Stomach smooth muscle (tissue), 2 donors: Measurements from ENCODE around the gene TULP1.
"Not testable (repeated sequence)": the region's sequence is repeated elsewhere in the genome, so short reads cannot be mapped to it uniquely, and the experiment has no call there.

Experiments used
- H3K27ac ChIP-seq: one replicate; pipeline ENCODE4 v1.7.0; 2013; ENCODE audit warnings: mild to moderate bottlenecking, low read length, inconsistent platforms
- H3K27me3 ChIP-seq, 2 donors: one replicate each; pipeline ENCODE4 v1.7.0; 2013; ENCODE audit warnings: low read length in 2 of 2; ENCODE audit not compliant: insufficient read depth in 2 of 2, control insufficient read depth in 1 of 2
- H3K36me3 ChIP-seq, 2 donors: one replicate each; pipeline ENCODE4 v1.7.0; 2013; ENCODE audit warnings: low read length in 2 of 2; ENCODE audit not compliant: control insufficient read depth in 2 of 2, insufficient read depth in 2 of 2
- H3K4me1 ChIP-seq: one replicate; pipeline ENCODE4 v1.7.0; 2013; ENCODE audit warnings: low read length; ENCODE audit not compliant: control insufficient read depth, insufficient read depth
- H3K4me3 ChIP-seq, 2 donors: one replicate each; pipeline ENCODE4 v1.7.0; 2013; ENCODE audit warnings: low read length in 2 of 2
- H3K9ac ChIP-seq, 2 donors: one replicate each; pipeline ENCODE4 v1.7.0; 2013; ENCODE audit warnings: low read length in 2 of 2, mild to moderate bottlenecking in 1 of 2
- H3K9me3 ChIP-seq, 2 donors: one replicate each; pipeline ENCODE4 v1.7.0; 2013; ENCODE audit warnings: low read length in 2 of 2; ENCODE audit not compliant: control insufficient read depth in 2 of 2
- donor health status: healthy.
- donor health status: Pancreatic carcinoma.

The TULP1 gene

GRCh38 chr6:35521235-35521634, 8.5 kb upstream of the TULP1 start:
- Histone ChIP-seq H3K27me3 (no peaks in the 10 kb centered on the region), H3K9me3 (no peaks in the 10 kb centered on the region), H3K27ac (no peak overlapping the region), H3K4me1 (peaks cover 6% of the 10 kb centered on the region), H3K9ac (no peak overlapping the region), H3K4me3 (no peak overlapping the region), H3K36me3 (no peaks in the 10 kb centered on the region)

GRCh38 chr6:35519313-35520015, 6.8 kb upstream of the TULP1 start:
- no peaks in the 10 kb centered on the region for H3K27me3 ChIP-seq
- H3K36me3 ChIP-seq = no peaks in the 10 kb centered on the region
- H3K4me1 ChIP-seq = peaks cover 6% of the 10 kb centered on the region
- H3K9me3 ChIP-seq = no peaks in the 10 kb centered on the region
- no peak overlapping the region for H3K4me3 ChIP-seq
- no peak overlapping the region for H3K9ac ChIP-seq
- H3K27ac ChIP-seq = no peak overlapping the region

GRCh38 chr6:35518566-35519312, 6.0 kb upstream of the TULP1 start:
- Histone ChIP-seq H3K4me3 (no peak overlapping the region), H3K4me1 (peaks cover 6% of the 10 kb centered on the region), H3K27ac (no peak overlapping the region), H3K27me3 (no peaks in the 10 kb centered on the region), H3K9ac (no peak overlapping the region), H3K36me3 (no peaks in the 10 kb centered on the region), H3K9me3 (no peaks in the 10 kb centered on the region)

GRCh38 chr6:35517978-35518377, 5.3 kb upstream of the TULP1 start:
- H3K4me3 ChIP-seq, H3K27me3 ChIP-seq, H3K36me3 ChIP-seq, H3K4me1 ChIP-seq, H3K27ac ChIP-seq, H3K9ac ChIP-seq, H3K9me3 ChIP-seq: not testable (repeated sequence)

- Histone ChIP-seq H3K9ac (no peak overlapping the region), H3K4me3 (no peak overlapping the region), H3K36me3 (no peaks in the 10 kb centered on the region), H3K27ac (no peak overlapping the region), H3K9me3 (no peaks in the 10 kb centered on the region), H3K4me1 (peaks cover 3% of the 10 kb centered on the region), H3K27me3 (peaks cover 4 to 5% of the 10 kb centered on the region in 2 donors)
These were observed 4.0 kb upstream of the TULP1 start for GRCh38 chr6:35516712-35517111.

- H3K9ac ChIP-seq, H3K36me3 ChIP-seq, H3K27ac ChIP-seq, H3K4me3 ChIP-seq, H3K9me3 ChIP-seq, H3K4me1 ChIP-seq: not testable (repeated sequence)
- H3K27me3 ChIP-seq = peaks cover 12 to 13% of the 10 kb centered on the region in 2 donors
These were observed 3.2 kb upstream of the TULP1 start for GRCh38 chr6:35515939-35516338.

- Histone ChIP-seq H3K9me3 (no peaks in the 10 kb centered on the region), H3K27ac (no peak overlapping the region), H3K9ac (no peak overlapping the region)
These were observed 1.9 kb upstream of the TULP1 start for GRCh38 chr6:35514587-35514986.

GRCh38 chr6:35512006-35512405, 690 bp downstream of the TULP1 start:
- Histone ChIP-seq H3K36me3 (no peaks in the 10 kb centered on the region), H3K9me3 (no peaks in the 10 kb centered on the region), H3K27ac (no peak overlapping the region), H3K4me1 (peaks cover 11% of the 10 kb centered on the region), H3K27me3 (peaks cover 32 to 42% of the 10 kb centered on the region in 2 donors), H3K4me3 (no peak overlapping the region), H3K9ac (no peak overlapping the region)

More at GRCh38 chr6:35514587-35514986, 1.9 kb upstream of the TULP1 start:
- Histone ChIP-seq H3K36me3 (no peaks in the 10 kb centered on the region), H3K4me1 (peaks cover 9% of the 10 kb centered on the region), H3K27me3 (peaks cover 17 to 25% of the 10 kb centered on the region in 2 donors), H3K4me3 (no peak overlapping the region)

- no peaks in the 10 kb centered on the region for H3K9me3 ChIP-seq
- peak overlapping the region in 1 of 2 donors; percentile 35 for H3K4me3 ChIP-seq
- peaks cover 37 to 45% of the 10 kb centered on the region in 2 donors for H3K27me3 ChIP-seq
- H3K36me3 ChIP-seq = no peaks in the 10 kb centered on the region
- no peak overlapping the region for H3K27ac ChIP-seq
- H3K9ac ChIP-seq = no peak overlapping the region
- H3K4me1 ChIP-seq = peaks cover 11% of the 10 kb centered on the region
These were observed 1.1 kb downstream of the TULP1 start for GRCh38 chr6:35511562-35511941.

- H3K27me3 ChIP-seq = peaks cover 41 to 49% of the 10 kb centered on the region in 2 donors
- no peak overlapping the region for H3K9ac ChIP-seq
- H3K36me3 ChIP-seq = no peaks in the 10 kb centered on the region
- no peak overlapping the region for H3K27ac ChIP-seq
- H3K9me3 ChIP-seq = no peaks in the 10 kb centered on the region
- no peak overlapping the region for H3K4me3 ChIP-seq
- H3K4me1 ChIP-seq = peaks cover 11% of the 10 kb centered on the region
These were observed 1.7 kb downstream of the TULP1 start for GRCh38 chr6:35510916-35511561.
